MCF 10A (cell line): ENCODE measurements around the gene PPP2R2B. TPM values are rescaled to one million over a fixed set of nuclear protein-coding genes. Genes with fewer than 3 reads are reported as not detected.
"Not testable (repeated sequence)": the region's sequence is repeated elsewhere in the genome, so short reads cannot be mapped to it uniquely, and the experiment has no call there.

Source experiments
- BruUV-seq: library from RNA; stranded (reverse); fragments of 400-500 nt; replicated peaks from 2 replicates; lab custom pipeline; 2021; lab: Mats Ljungman, UMichigan
- CTCF ChIA-PET: fragments of 300-600 bp; sonication (Branson Sonifier 250); formaldehyde crosslinking; extraction: SDS; loops from one replicate; lab custom pipeline; 2021; ENCODE audit warnings: antibody characterized with exemption, inconsistent platforms; lab: Yijun Ruan, JAX
- POLR2A ChIA-PET: fragments of 300-600, 350-650 bp; sonication (Branson Sonifier 250); formaldehyde crosslinking; extraction: SDS; loops from one replicate; lab custom pipeline; 2020; ENCODE audit warnings: antibody characterized with exemption, inconsistent platforms; lab: Yijun Ruan, JAX
- DNase-seq: peaks from one replicate; pipeline ENCODE4 v3.0.0-alpha.2; 2018; ENCODE audit not compliant: unreplicated experiment
- H3K27ac Mint-ChIP-seq: one replicate; pipeline ENCODE4 v1.8.0; 2022; ENCODE audit warnings: mild to moderate bottlenecking, low read depth, mixed read lengths; ENCODE audit not compliant: unreplicated experiment
- H3K27me3 Mint-ChIP-seq: one replicate; pipeline ENCODE4 v1.8.0; 2022; ENCODE audit warnings: mixed read lengths; ENCODE audit not compliant: insufficient read depth, unreplicated experiment
- H3K36me3 Mint-ChIP-seq: one replicate; pipeline ENCODE4 v1.8.0; 2022; ENCODE audit warnings: mild to moderate bottlenecking, moderate library complexity, mixed read lengths; ENCODE audit not compliant: insufficient read depth, unreplicated experiment
- H3K4me1 Mint-ChIP-seq: one replicate; pipeline ENCODE4 v1.8.0; 2022; ENCODE audit warnings: mixed read lengths; ENCODE audit not compliant: insufficient read depth, unreplicated experiment
- H3K4me3 Mint-ChIP-seq: one replicate; pipeline ENCODE4 v1.8.0; 2022; ENCODE audit warnings: mild to moderate bottlenecking, moderate library complexity, mixed read lengths; ENCODE audit not compliant: unreplicated experiment
- H3K9me3 Mint-ChIP-seq: one replicate; pipeline ENCODE4 v1.8.0; 2022; ENCODE audit warnings: mixed read lengths; ENCODE audit not compliant: unreplicated experiment
- intact Hi-C: fragments of 100-400 bp; cut with micrococcal nuclease; formaldehyde crosslinking; loops from 2 replicates; pipeline ENCODE4 v1.14.1; 2022
- total RNA-seq: library from RNA; stranded (reverse); gene quantifications from 2 replicates; pipeline ENCODE4 v1.2.3, GENCODE V29; 2022
- TF ChIP-seq, protein P1 (sequence below): fragments of 200-600 bp; IDR thresholded peaks from one replicate; pipeline ENCODE4 v1.8.0; 2022; ENCODE audit warnings: antibody characterized with exemption, mild to moderate bottlenecking; ENCODE audit not compliant: unreplicated experiment

Gene PPP2R2B
- total RNA-seq, 1 experiment from 2014 or later, result 0.54 TPM

DNA sequence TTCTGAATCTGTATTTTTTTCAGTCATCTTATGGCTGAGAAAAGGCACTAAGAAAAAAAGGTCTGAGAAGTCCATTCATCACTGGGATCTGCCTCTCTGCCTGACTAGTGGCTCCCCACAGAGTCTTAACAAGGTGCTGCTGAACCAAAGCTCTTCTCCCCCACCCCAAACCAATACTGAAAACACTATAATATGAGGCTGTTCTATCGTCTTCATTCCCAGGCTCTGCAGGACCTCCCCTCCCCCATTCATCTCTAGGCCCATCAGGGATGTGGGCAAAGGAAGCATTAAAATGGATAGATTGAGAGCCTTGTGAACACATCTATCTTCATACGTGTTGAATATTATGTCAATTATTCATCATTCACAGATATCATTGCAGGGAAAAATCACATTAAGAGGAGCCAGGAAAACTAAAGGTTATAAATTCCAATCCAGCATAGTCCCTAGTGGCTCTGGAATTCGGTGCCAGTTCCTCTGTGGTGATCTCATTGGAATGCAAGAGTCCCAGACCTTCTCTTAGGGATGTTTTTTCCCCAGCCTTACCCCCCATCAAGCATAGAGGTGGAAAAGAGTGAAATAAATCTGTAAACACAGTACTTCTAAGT is 318.2 kb downstream of the PPP2R2B start:
- BruUV-seq, result no TSS peak
- CTCF ChIA-PET, result no interaction called here
- intact Hi-C loops, result no loop called here
- H3K9me3 Mint-ChIP-seq, result no peaks in the 10 kb centered on the region
- DNase-seq, result no peak
- H3K27me3 Mint-ChIP-seq, result no peaks in the 10 kb centered on the region
- POLR2A ChIA-PET, result no interaction called here
- no peaks in the 10 kb centered on the region for H3K4me1 Mint-ChIP-seq
- TF ChIP-seq, protein P1, sequence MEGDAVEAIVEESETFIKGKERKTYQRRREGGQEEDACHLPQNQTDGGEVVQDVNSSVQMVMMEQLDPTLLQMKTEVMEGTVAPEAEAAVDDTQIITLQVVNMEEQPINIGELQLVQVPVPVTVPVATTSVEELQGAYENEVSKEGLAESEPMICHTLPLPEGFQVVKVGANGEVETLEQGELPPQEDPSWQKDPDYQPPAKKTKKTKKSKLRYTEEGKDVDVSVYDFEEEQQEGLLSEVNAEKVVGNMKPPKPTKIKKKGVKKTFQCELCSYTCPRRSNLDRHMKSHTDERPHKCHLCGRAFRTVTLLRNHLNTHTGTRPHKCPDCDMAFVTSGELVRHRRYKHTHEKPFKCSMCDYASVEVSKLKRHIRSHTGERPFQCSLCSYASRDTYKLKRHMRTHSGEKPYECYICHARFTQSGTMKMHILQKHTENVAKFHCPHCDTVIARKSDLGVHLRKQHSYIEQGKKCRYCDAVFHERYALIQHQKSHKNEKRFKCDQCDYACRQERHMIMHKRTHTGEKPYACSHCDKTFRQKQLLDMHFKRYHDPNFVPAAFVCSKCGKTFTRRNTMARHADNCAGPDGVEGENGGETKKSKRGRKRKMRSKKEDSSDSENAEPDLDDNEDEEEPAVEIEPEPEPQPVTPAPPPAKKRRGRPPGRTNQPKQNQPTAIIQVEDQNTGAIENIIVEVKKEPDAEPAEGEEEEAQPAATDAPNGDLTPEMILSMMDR, result no peak
- H3K27ac Mint-ChIP-seq, result no peak overlapping the region
- no peaks in the 10 kb centered on the region for H3K36me3 Mint-ChIP-seq
- H3K4me3 Mint-ChIP-seq, result no peak overlapping the region

DNA sequence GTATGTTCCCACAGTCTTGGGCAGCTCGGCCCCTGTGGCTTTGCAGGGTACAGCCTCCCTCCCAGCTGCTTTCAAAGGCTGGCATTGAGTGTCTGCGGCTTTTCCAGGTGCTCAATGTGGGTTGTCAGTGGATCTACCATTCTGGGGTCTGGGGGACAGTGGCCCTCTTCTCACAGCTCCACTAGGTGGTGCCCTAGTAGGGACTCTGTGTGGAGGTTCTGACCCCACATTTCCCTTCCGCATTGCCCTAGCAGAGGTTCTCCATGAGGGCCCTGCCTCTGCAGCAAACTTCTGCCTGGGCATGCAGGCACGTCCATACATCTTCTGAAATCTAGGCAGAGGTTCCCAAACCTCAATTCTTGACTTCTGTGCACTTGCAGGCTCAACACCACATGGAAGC is 321.7 kb downstream of the PPP2R2B start:
- H3K27ac Mint-ChIP-seq, DNase-seq, H3K4me3 Mint-ChIP-seq, H3K36me3 Mint-ChIP-seq, POLR2A ChIA-PET, BruUV-seq, H3K9me3 Mint-ChIP-seq, H3K4me1 Mint-ChIP-seq: not testable (repeated sequence)
- H3K27me3 Mint-ChIP-seq, result peaks cover 19% of the 10 kb centered on the region
- intact Hi-C loops, result loop anchor here (10.0 kb wide), 1 partner anchor 1498 kb away; no protein-coding TSS in a partner anchor
- CTCF ChIA-PET, result interaction anchor here (4.7 kb wide), 1 partner anchor 409 kb away, joined by 32 read pairs; no protein-coding TSS in a partner anchor

DNA sequence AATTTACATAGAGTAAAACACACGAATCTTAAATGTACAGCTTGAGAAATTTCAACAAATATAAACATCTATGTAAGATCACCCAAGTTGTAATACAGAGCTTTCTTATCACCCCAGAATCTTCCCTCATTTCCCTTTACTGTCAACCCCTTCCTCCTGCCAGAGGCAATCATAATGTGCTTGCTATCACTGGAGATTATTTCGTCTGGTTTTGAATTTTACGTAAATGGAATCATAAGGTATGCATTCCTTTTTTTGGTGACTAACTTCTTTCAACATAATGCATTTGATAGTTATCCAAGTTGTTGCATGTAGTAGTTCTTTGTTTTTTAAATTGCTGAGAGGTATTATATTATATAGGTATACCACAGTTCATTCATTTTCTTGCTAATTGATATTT is 325.1 kb downstream of the PPP2R2B start:
- intact Hi-C loops, result loop anchor here (10.0 kb wide), 1 partner anchor 1501 kb away; no protein-coding TSS in a partner anchor
- BruUV-seq, result no TSS peak
- TF ChIP-seq, protein P1, result no peak
- no peak for DNase-seq
- no peaks in the 10 kb centered on the region for H3K4me1 Mint-ChIP-seq
- peaks cover 46% of the 10 kb centered on the region for H3K27me3 Mint-ChIP-seq
- ChIA-PET CTCF (interaction anchor here (1.3 to 4.7 kb wide), 4 partner anchors 11 to 635 kb away, joined by 5 to 32 read pairs (median 14); no protein-coding TSS in a partner anchor), POLR2A (interaction anchor here (0.8 kb wide), 1 partner anchor 412 kb away, joined by 3 read pairs; no protein-coding TSS in a partner anchor)
- H3K4me3 Mint-ChIP-seq, result no peak overlapping the region
- no peaks in the 10 kb centered on the region for H3K9me3 Mint-ChIP-seq
- no peaks in the 10 kb centered on the region for H3K36me3 Mint-ChIP-seq
- no peak overlapping the region for H3K27ac Mint-ChIP-seq

DNA sequence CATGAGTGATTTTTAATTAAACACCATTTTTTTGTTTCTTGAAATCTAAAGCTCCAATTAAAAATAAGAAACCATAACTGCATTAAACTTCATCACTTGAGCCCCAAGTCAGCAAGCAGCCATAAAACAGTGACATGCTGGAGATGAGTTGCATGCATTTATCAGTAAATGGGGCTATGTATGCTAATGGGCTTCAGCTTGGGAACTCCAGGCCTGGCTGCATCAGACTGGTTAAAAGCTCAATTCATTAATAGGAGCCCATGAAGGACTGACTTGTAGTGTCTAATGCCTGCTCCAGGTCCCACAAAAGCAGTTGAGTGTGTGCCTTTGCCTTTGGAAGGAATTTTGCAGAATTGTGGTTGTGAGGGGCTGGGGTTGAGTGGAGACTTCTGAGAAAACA is 328.9 kb downstream of the PPP2R2B start:
- no peak for DNase-seq
- Mint-ChIP-seq H3K27me3 (peaks cover 75% of the 10 kb centered on the region), H3K4me1 (no peaks in the 10 kb centered on the region), H3K36me3 (no peaks in the 10 kb centered on the region), H3K4me3 (no peak overlapping the region), H3K9me3 (no peaks in the 10 kb centered on the region), H3K27ac (no peak overlapping the region)
- CTCF ChIA-PET, result interaction anchor here (0.5 to 12.6 kb wide), 6 partner anchors 16 to 1910 kb away, joined by 3 to 485 read pairs (median 3); no protein-coding TSS in a partner anchor
- POLR2A ChIA-PET, result interaction anchor here (0.6 kb wide), 1 partner anchor 174 kb away, joined by 3 read pairs; no protein-coding TSS in a partner anchor
- TF ChIP-seq, protein P1, result no peak
- intact Hi-C loops, result loop anchor here (10.0 kb wide), 1 partner anchor 1505 kb away; no protein-coding TSS in a partner anchor
- no TSS peak for BruUV-seq
